Peyer's patch (tissue), 4 donors: ENCODE data around the gene BCL2L2. TPM values are rescaled to one million over a fixed set of nuclear protein-coding genes. Genes with fewer than 3 reads are reported as not detected.
"Not testable (repeated sequence)": the region's sequence is repeated elsewhere in the genome, so short reads cannot be mapped to it uniquely, and the experiment has no call there.

Experiments used
- DNase-seq, 3 donors: peaks; one replicate each; pipeline ENCODE4 v3.0.0-alpha.2; 2017 to 2019
- H3K27ac ChIP-seq, 4 donors: fragments of 200-600 bp; sonication (generic); one replicate each; pipeline ENCODE4 v1.5.1; 2016 to 2019
- H3K27me3 ChIP-seq, 2 donors: fragments of 200-600 bp; sonication (generic); one replicate each; pipeline ENCODE4 v1.5.1; 2019
- H3K36me3 ChIP-seq, 3 donors: fragments of 200-600 bp; sonication (generic); one replicate each; pipeline ENCODE4 v1.5.1; 2016 to 2019
- H3K4me1 ChIP-seq, 4 donors: fragments of 200-600 bp; sonication (generic); one replicate each; pipeline ENCODE4 v1.5.1; 2016 to 2019
- H3K4me3 ChIP-seq, 4 donors: fragments of 200-600 bp; sonication (generic); 1 replicate in 3 of 4; 2 replicates in 1 of 4; pipeline ENCODE4 v1.5.1; 2016 to 2019; ENCODE audit warnings: mild to moderate bottlenecking in 1 of 4
- H3K9me3 ChIP-seq, 4 donors: fragments of 200-600 bp; sonication (generic); one replicate each; pipeline ENCODE4 v1.5.1; 2016 to 2019; ENCODE audit warnings: mild to moderate bottlenecking in 1 of 4
- CTCF ChIP-seq, 6 experiments: fragments of 450-650 bp in 4 of 6; fragments of 200-600 bp in 2 of 6; sonication (generic) in 1 of 6; IDR thresholded peaks; one replicate each; pipeline ENCODE4 v1.5.1; 2017 to 2019; ENCODE audit warnings: antibody characterized with exemption in 6 of 6, mild to moderate bottlenecking in 3 of 6, moderate library complexity in 1 of 6
- POLR2A ChIP-seq, 2 donors: fragments of 450-650 bp; IDR thresholded peaks; one replicate each; pipeline ENCODE4 v1.5.1; 2017; ENCODE audit warnings: antibody characterized with exemption in 2 of 2, mild to moderate bottlenecking in 2 of 2, moderate library complexity in 2 of 2
- total RNA-seq, 4 donors: library from RNA; depleted of rRNA; stranded (reverse); fragments of >200 nt; gene quantifications; one replicate each; pipeline ENCODE4 v1.1.0, GENCODE V29; 2016

BCL2L2 gene
- total RNA-seq, 4 donors from 2014 or later = 29.9 to 43.1 (median 32.0) TPM

- no peaks in the 10 kb centered on the region for H3K27me3 ChIP-seq
- no peaks in the 10 kb centered on the region for H3K4me1 ChIP-seq
- DNase-seq = no peak
- no peak overlapping the region for H3K27ac ChIP-seq
- TF ChIP-seq POLR2A (IDR thresholded peaks at IDR 0.05) = no peak
- no peak for TF ChIP-seq CTCF (IDR thresholded peaks at IDR 0.05)
- peaks cover 0 to 9% (median 0%) of the 10 kb centered on the region in 3 donors for H3K36me3 ChIP-seq
- no peaks in the 10 kb centered on the region for H3K9me3 ChIP-seq
- no peak overlapping the region for H3K4me3 ChIP-seq
Observed at GRCh38 chr14:23277189-23277588, 29.4 kb upstream of the BCL2L2 start.

- not testable (repeated sequence) for H3K9me3 ChIP-seq, H3K4me3 ChIP-seq, H3K36me3 ChIP-seq, H3K27me3 ChIP-seq, DNase-seq, H3K27ac ChIP-seq, H3K4me1 ChIP-seq
Observed at GRCh38 chr14:23277928-23278327, 28.7 kb upstream of the BCL2L2 start.

GRCh38 chr14:23281247-23281646 is 25.4 kb upstream of the BCL2L2 start:
- TF ChIP-seq POLR2A (IDR thresholded peaks at IDR 0.05) (no peak), CTCF (IDR thresholded peaks at IDR 0.05) (no peak)
- Histone ChIP-seq H3K4me3 (no peak overlapping the region), H3K4me1 (peaks cover 0 to 7% (median 0%) of the 10 kb centered on the region in 4 donors), H3K36me3 (peaks cover 0 to 7% (median 0%) of the 10 kb centered on the region in 3 donors), H3K9me3 (no peaks in the 10 kb centered on the region), H3K27ac (no peak overlapping the region), H3K27me3 (no peaks in the 10 kb centered on the region)
- DNase-seq = no peak

GRCh38 chr14:23284654-23285529 is 21.7 kb upstream of the BCL2L2 start:
- TF ChIP-seq POLR2A (IDR thresholded peaks at IDR 0.05) = no peak
- TF ChIP-seq CTCF (IDR thresholded peaks at IDR 0.05) = no peak
- Histone ChIP-seq H3K36me3 (no peaks in the 10 kb centered on the region), H3K27ac (peak overlapping the region; percentile 89 to 96 (median 93)), H3K27me3 (no peaks in the 10 kb centered on the region), H3K9me3 (no peaks in the 10 kb centered on the region), H3K4me1 (peaks cover 0 to 13% (median 0%) of the 10 kb centered on the region in 4 donors), H3K4me3 (peak overlapping the region; percentile 88 to 99 (median 94))
- DNase-seq = no peak

- Histone ChIP-seq H3K4me1 (peaks cover 0 to 13% (median 0%) of the 10 kb centered on the region in 4 donors), H3K27me3 (no peaks in the 10 kb centered on the region), H3K36me3 (no peaks in the 10 kb centered on the region), H3K9me3 (no peaks in the 10 kb centered on the region), H3K4me3 (peak overlapping the region; percentile 88 to 99 (median 94)), H3K27ac (peak overlapping the region; percentile 89 to 96 (median 93))
- DNase-seq = peak in 1 of 3 donors; percentile 20
- TF ChIP-seq POLR2A (IDR thresholded peaks at IDR 0.05) = no peak
Observed at GRCh38 chr14:23285530-23286019, 21.1 kb upstream of the BCL2L2 start.

GRCh38 chr14:23286020-23286901 is 20.4 kb upstream of the BCL2L2 start, which contains the start of gene HOMEZ:
TSS of gene HOMEZ (minus strand) at chr14:23286132. CDS start at chr14:23285952, 180 bp downstream.
- Histone ChIP-seq H3K9me3 (no peaks in the 10 kb centered on the region), H3K4me3 (peak within 1 kb of the TSS; percentile 88 to 99 (median 94)), H3K4me1 (peaks cover 0 to 13% (median 0%) of the 10 kb centered on the region in 4 donors), H3K27me3 (no peaks in the 10 kb centered on the region), H3K36me3 (no peaks in the 10 kb centered on the region), H3K27ac (peak within 1 kb of the TSS; percentile 89 to 96 (median 93))
- DNase-seq = peak; percentile 98 to 99 (median 99)
- TF ChIP-seq POLR2A (IDR thresholded peaks at IDR 0.05) = peak; percentile 53 to 70
- peak in 4 of 6 experiments; percentile 6 to 27 (median 13) for TF ChIP-seq CTCF (IDR thresholded peaks at IDR 0.05)
